ENCODE measurements around the gene NTM.

The NTM gene

DNA sequence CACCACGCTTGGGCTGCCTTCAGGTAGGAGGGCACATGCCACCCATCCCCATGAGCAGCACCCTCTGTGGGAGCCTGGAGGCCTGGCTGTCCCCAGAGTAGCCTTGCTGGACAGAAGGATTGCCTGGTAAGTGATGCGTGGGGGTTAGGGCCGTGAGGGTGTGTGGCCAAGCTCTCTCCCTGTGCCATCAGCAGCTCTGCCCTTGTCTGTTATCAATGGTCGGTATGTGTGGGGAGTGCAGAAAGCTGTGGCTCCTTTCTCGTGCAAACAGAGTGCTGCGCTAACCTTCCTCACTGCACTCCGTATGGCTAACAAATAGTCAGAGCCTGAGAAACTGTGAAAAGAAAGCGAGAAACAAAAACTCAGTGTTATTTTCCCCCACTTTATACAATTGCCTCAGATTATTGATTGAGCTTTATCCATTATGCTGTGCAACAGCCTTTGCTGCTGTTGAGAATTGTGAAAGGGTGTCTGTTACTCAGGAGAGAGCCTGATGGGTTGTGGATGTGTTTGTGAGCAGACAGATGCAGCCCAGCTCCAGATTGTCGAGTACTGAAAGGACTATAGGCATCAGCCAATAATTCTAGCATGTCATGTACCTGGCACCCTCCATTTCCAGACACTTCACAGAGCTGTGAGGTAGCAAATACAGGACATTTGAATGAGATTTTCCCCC, 432.2 kb downstream of the NTM start:
- Histone ChIP-seq H3K4me3 (ENCODE audit: low read depth, low read length) (no peak overlapping the region), H3K9me3 (ENCODE audit: control insufficient read depth, low read length) (no peaks in the 10 kb centered on the region), H3K27me3 (ENCODE audit: control insufficient read depth, insufficient read depth, low read length) (no peaks in the 10 kb centered on the region), H3K79me2 (no peaks in the 10 kb centered on the region), H3K4me1 (no peaks in the 10 kb centered on the region), H3K27ac (no peak overlapping the region), H3K4me2 (ENCODE audit: low read length) (no peak overlapping the region), H2AFZ (no peak overlapping the region), H3K9ac (no peak overlapping the region), H3K36me3 (ENCODE audit: control insufficient read depth, insufficient read depth, low read length) (no peaks in the 10 kb centered on the region)
- TF ChIP-seq, protein P1, sequence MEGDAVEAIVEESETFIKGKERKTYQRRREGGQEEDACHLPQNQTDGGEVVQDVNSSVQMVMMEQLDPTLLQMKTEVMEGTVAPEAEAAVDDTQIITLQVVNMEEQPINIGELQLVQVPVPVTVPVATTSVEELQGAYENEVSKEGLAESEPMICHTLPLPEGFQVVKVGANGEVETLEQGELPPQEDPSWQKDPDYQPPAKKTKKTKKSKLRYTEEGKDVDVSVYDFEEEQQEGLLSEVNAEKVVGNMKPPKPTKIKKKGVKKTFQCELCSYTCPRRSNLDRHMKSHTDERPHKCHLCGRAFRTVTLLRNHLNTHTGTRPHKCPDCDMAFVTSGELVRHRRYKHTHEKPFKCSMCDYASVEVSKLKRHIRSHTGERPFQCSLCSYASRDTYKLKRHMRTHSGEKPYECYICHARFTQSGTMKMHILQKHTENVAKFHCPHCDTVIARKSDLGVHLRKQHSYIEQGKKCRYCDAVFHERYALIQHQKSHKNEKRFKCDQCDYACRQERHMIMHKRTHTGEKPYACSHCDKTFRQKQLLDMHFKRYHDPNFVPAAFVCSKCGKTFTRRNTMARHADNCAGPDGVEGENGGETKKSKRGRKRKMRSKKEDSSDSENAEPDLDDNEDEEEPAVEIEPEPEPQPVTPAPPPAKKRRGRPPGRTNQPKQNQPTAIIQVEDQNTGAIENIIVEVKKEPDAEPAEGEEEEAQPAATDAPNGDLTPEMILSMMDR (IDR thresholded peaks at IDR 0.05) = no peak

DNA sequence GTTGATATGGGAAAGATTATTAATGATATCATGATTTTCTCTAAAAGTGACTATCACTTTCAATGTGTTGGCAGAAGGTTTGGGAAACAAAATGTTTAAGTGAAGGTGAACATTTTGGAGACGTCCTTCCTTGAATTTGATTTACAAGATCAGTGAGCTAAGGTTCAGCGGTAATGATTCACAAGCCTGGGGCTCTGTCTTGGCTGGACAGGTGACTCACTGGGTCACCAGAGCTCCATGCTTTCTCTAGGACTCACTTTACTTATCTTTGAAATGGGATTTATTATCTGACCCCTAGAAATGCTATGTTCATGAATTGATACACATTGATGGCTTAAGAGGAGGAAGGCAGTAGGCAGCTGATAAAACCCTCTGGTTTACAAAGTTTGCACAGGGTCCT, 437.5 kb downstream of the NTM start:
- TF ChIP-seq, protein P1 (IDR thresholded peaks at IDR 0.05) = no peak
- Histone ChIP-seq H3K9me3 (ENCODE audit: control insufficient read depth, low read length) (no peaks in the 10 kb centered on the region), H3K4me1 (peaks cover 5% of the 10 kb centered on the region), H3K36me3 (ENCODE audit: control insufficient read depth, insufficient read depth, low read length) (no peaks in the 10 kb centered on the region), H3K27ac (no peak overlapping the region), H3K79me2 (no peaks in the 10 kb centered on the region), H3K4me2 (ENCODE audit: low read length) (no peak overlapping the region), H3K27me3 (ENCODE audit: control insufficient read depth, insufficient read depth, low read length) (no peaks in the 10 kb centered on the region), H2AFZ (no peak overlapping the region), H3K4me3 (ENCODE audit: low read depth, low read length) (no peak overlapping the region), H3K9ac (no peak overlapping the region)

DNA sequence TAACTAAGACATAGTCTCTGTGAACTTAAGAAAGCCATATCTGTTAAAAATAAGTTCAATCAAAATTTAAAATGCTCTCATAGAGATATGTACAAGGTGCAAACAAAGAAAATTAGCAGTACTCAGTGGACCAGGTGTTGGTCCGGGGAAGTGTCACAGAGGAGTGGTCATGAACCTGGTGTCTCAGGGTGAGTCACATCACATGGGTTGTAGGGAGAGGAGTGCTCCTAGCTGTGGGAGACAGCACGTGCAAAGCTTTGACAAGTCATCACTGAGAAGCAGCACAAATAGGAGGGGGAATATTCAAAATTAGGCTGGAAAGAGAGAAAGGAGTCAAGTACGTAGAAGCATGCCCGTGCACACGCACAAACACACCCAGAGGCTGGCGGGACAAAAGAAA, 438.1 kb downstream of the NTM start:
- TF ChIP-seq, protein P1 (IDR thresholded peaks at IDR 0.05) = no peak
- H3K9me3 ChIP-seq (ENCODE audit: control insufficient read depth, low read length) = no peaks in the 10 kb centered on the region
- no peak overlapping the region for H3K4me3 ChIP-seq (ENCODE audit: low read depth, low read length)
- no peak overlapping the region for H3K9ac ChIP-seq
- H3K36me3 ChIP-seq (ENCODE audit: control insufficient read depth, insufficient read depth, low read length) = no peaks in the 10 kb centered on the region
- no peak overlapping the region for H3K4me2 ChIP-seq (ENCODE audit: low read length)
- no peak overlapping the region for H2AFZ ChIP-seq
- H3K79me2 ChIP-seq = no peaks in the 10 kb centered on the region
- H3K4me1 ChIP-seq = peaks cover 5% of the 10 kb centered on the region
- H3K27ac ChIP-seq = no peak overlapping the region
- H3K27me3 ChIP-seq (ENCODE audit: control insufficient read depth, insufficient read depth, low read length) = no peaks in the 10 kb centered on the region

DNA sequence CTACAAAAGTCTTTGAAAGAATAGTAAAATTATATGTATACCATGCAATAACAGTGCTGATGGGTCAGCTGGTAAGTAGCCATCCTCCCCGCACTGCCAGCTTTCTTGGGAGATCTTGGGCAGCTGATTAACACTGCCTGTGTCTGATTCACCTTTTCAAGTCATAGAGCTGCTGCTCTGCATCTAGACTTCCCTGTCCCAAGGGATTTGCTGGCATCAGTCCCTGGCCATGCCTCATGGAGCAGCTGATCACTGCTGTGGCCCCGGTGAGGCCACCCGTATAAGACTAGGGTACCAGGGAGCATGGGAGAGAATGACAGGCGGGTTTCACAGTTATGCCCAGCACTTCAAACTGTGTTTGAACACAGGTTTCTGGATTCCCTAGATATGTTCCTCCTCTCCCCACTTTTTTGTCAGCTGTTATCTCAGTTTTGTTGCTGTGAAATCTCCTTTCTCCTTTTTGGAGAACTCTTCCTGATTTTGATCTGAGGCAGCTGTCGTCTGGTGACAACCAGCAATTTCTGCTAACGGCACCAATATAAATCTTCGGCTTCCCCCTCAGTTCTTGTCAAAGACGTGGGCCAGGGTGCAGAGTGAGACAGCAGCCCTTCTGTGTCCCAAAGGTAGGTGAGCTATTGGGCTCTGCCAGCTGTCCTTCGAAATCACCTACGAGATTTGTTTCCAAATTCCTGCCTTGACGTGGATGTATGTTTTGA, 438.9 kb downstream of the NTM start:
- Histone ChIP-seq H3K9ac (no peak overlapping the region), H3K27me3 (ENCODE audit: control insufficient read depth, insufficient read depth, low read length) (no peaks in the 10 kb centered on the region), H3K79me2 (no peaks in the 10 kb centered on the region), H3K4me1 (peaks cover 5% of the 10 kb centered on the region), H3K4me3 (ENCODE audit: low read depth, low read length) (no peak overlapping the region), H2AFZ (peak overlapping the region; percentile 34), H3K9me3 (ENCODE audit: control insufficient read depth, low read length) (no peaks in the 10 kb centered on the region), H3K36me3 (ENCODE audit: control insufficient read depth, insufficient read depth, low read length) (no peaks in the 10 kb centered on the region), H3K27ac (no peak overlapping the region), H3K4me2 (ENCODE audit: low read length) (no peak overlapping the region)
- TF ChIP-seq, protein P1 (IDR thresholded peaks at IDR 0.05) = no peak

Measured in parathyroid adenoma (tissue), 2 donors.